NCI-H1436 treated with DMSO at 0.1 percent for 48 hours (cell line): ENCODE results near the gene AP5Z1.

Source experiments
- DNase-seq: peaks from one replicate; lab custom pipeline; 2025; lab: John Stamatoyannopoulos, UW

Gene AP5Z1

GRCh38 chr7:4822677-4823076, 47.3 kb downstream of the AP5Z1 start:
- DNase-seq: no peak

GRCh38 chr7:4823441-4824119, 48.2 kb downstream of the AP5Z1 start:
- DNase-seq: no peak

DNA sequence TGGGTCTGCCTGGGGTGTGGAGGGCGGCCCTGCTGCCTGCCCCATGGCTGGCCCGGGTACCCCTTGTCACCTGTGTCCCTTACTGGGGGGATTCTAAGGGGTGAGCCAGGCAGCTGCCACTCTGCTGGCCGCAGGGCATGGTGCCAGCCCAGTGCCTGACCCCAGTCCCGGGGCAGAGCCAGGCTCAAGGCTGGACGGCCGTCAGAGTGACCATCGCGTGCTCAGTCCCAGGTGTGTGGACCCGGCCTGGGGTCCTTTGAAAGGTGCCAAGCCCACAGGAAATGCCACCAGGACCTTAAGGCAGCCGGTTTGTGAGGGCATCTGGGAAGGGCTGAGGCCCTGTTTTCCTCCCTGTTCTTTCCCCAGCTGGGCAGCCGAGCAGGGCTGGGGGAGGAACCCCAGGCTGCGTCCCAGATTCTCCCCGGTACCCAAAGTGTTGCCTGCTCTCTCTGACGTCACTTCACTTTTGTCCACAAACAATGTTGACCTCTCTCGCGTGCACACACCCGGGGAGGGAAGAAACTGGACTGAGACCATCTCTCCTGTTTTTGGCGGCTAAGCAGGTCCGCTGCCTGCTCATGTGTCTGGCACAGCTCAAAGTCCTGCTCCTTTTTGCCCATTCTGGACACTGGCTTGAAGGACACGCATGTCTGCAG, 48.8 kb downstream of the AP5Z1 start:
- DNase-seq: no peak

GRCh38 chr7:4825081-4825480, 49.7 kb downstream of the AP5Z1 start:
- no peak for DNase-seq

DNA sequence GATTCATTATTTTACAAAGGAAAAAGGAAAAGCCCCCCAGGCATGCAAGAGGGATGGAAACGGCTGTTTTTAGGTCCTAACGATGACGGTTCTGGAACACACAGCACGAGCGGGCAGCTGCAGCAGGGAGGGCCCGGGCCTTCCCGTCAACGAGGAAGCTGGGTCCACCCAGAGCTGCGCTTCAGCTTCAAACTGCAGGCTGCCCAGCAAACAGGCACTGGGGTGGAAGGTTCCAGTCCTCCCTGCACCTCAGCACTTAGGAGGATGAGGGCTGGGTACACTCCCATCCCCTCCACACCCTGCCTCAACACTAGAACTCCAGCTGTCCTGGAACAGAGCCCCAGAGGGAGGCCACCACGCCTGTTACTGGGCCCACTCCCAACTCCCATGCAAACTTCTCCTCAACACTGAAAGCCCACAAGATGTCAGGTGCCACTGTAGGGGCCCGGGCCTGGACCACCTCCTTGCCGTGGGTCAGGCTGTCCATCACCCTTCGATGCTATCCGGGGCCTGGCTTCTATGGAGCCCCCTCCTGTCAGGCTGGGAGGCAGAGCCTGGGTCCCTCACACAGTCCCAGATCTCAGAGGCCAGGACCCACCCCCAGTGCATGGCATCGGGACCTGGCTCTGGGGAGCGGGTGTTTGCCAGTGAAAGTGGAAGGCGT, 53.4 kb downstream of the AP5Z1 start:
- no peak for DNase-seq

DNA sequence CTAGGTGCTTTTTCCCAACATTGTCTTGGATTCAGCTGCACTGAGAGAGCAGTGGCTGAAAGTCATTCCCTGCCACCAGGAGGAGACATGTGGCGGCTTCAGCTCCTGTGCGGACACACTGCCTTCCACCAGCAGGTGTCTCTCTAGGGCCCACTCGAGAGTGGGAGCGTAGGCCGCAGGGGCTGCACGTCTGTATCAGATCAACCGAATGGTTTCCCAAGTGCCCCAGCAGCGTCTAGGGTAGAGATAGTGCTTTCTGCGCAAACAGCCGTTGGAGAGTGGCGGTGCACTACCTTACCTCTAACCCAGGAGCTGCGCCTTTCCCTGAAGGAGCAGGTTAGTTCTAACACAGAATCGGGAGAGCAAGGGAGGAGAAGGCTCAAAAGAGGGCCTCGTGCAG, 54.8 kb downstream of the AP5Z1 start:
- no peak for DNase-seq

- no peak for DNase-seq
Measured at GRCh38 chr7:4831723-4832495, 56.5 kb downstream of the AP5Z1 start.

DNA sequence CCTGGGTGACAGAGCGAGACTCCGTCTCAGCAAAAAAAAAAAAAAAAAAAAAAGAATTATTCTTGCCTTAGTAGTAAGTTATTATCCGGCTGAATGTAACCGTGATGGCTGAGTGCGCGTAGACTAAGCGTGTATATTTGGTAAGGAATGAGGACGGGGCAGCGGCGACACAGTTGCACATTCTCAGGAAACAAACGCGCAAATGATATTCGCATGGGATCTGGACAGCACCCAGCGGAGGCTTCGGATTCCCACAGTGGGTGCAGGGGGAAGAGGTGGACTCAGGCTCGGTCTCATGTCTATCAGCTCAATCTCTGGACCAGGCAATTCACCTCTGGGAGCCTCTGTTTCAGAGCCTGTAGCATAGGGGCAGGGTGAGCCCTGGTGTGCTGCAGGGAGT, 57.3 kb downstream of the AP5Z1 start:
- no peak for DNase-seq

- no peak for DNase-seq
Measured at GRCh38 chr7:4833176-4833575, 57.8 kb downstream of the AP5Z1 start.

- DNase-seq: no peak
Measured at GRCh38 chr7:4833691-4834600, 58.5 kb downstream of the AP5Z1 start.

DNA sequence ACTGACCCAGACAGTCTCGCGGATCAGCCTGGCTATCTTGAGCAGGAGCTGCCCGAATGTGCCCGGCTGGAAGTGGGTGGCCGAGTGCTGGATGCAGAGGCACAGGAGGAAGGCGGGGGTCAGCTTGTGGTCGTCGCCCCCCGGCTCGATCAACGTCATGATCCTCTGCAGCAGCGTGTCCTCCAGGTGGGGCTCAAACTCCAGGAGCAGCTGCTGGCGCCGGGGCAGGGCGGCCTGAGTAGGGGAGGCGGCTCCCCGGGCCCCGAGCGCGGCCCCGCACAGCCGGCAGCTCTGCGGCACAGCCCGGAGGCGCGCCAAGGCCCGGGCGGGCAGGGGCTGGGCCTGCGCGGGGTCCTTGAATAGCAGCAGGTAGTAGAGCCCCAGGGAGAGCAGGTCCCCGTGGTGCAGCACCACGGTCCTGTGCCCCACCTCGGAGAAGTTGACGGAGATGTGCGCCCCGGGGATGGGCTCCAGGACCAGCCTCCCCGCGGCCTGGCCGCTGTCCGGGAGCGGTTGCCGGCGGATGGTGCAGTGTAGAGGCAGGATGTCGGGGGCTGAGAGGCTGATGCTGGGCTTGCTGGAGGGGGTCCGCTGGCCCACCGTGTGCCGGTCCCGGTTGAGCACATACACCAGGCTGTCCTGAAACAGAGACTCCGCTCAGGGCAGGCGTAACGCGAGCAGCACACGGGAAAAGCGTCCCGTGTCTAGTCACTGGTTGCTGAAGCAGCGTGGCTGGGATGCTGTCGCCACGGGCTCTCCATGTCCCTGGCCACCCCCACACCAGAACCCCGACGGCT, 59.4 kb downstream of the AP5Z1 start:
- DNase-seq: no peak

- no peak for DNase-seq
Measured at GRCh38 chr7:4835398-4836205, 60.2 kb downstream of the AP5Z1 start.

DNA sequence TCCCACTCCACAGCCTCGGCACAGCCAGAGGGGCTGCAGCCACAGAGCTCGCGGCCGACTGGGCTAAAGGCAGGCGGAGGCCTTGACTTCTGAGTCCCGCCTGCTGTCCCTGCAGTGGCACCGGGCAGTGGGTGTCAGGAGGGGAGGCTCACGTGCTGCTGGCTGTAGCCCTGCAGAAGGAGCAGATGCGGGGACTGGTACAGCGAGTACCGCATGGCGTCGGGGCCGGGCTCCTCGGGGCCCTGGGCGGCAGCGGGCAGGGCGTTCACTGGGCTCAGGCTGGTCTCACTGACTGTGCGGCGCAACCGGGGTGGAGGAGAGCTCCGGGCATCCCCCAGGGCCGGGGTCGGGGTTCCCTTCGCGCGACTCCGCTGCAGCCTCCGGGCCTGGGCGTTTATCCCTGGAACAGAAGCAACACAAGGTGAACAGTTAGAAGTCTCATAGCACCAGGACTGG, 60.8 kb downstream of the AP5Z1 start:
- DNase-seq: no peak

- DNase-seq: no peak
Measured at GRCh38 chr7:4837041-4837802, 61.8 kb downstream of the AP5Z1 start.

DNA sequence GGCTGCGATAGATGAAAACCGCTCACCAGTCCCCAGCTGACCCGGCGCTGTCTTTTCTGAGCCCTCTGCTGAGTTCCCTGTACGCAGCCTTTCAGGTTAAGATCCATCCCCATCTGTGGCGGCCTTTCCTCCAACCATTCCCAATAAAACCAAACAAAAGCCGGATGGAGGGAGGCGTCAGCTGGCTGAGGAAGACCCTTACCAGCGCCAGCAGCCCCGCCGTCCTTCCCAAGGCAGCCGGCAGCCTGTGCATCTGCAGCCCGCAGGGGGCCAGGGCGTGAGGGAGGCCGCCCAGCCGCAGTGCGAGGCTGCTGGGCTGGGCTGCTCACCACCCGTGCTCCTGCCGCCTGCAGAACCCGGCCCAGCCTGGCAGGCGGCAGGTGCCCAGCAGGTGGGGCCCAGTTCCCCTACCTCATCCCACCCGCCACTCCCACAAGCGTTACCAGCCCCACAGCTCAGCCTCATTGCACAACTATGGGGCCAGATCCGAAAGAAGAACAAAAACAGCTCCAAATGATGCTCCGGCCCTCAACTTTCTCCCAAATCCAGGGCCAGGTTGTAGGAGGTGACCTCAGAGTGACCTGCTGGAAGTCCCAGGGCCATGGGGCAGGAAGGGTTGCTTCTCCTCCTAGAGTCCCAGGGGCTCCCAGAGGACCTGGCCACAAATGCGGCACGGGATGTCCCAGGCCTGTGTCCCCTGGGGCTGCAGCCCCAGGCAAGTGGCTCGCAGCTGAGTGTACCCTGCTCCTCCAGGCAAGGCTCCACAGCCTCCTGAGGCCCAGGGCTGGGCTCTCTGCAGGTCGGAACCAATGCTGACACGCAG, 62.6 kb downstream of the AP5Z1 start:
- no peak for DNase-seq

GRCh38 chr7:4838626-4839334, 63.4 kb downstream of the AP5Z1 start:
- DNase-seq: no peak

- no peak for DNase-seq
Measured at GRCh38 chr7:4840079-4840501, 64.7 kb downstream of the AP5Z1 start.
